SU-DHL-6 (cell line): ENCODE data around the gene PDCD1.

Experiments
- H2AFZ ChIP-seq: fragments of 200-600 bp; sonication (generic); 2 replicates; pipeline ENCODE4 v1.6.1; 2014; ENCODE audit warnings: low read depth, mild to moderate bottlenecking, moderate library complexity, mixed read lengths, antibody characterized with exemption, low read length; ENCODE audit not compliant: severe bottlenecking
- H3F3A ChIP-seq: fragments of 200-600 bp; shearing (Covaris generic); 2 replicates; pipeline ENCODE4 v1.6.0; 2016; ENCODE audit warnings: antibody characterized with exemption, mild to moderate bottlenecking; ENCODE audit not compliant: insufficient read depth
- H3K27ac ChIP-seq: fragments of 200-600 bp; sonication (generic); 2 replicates; pipeline ENCODE4 v1.5.1; 2016; ENCODE audit warnings: low read depth, mild to moderate bottlenecking, low read length, moderate library complexity, mixed read lengths
- H3K27me3 ChIP-seq: fragments of 200-600 bp; sonication (generic), shearing (Covaris generic); 2 replicates; pipeline ENCODE4 v1.6.0; 2014; ENCODE audit warnings: mild to moderate bottlenecking, low read length
- H3K36me3 ChIP-seq: fragments of 200-600 bp; sonication (generic); 2 replicates; pipeline ENCODE4 v1.6.1; 2014; ENCODE audit warnings: mild to moderate bottlenecking, low read length, mixed read lengths
- H3K4me2 ChIP-seq: fragments of 300-600, 200-600 bp; shearing (Covaris generic), sonication (generic); 2 replicates; pipeline ENCODE4 v1.6.0; 2014; ENCODE audit warnings: low read length, low read depth, mild to moderate bottlenecking; ENCODE audit not compliant: poor library complexity, severe bottlenecking
- H3K4me3 ChIP-seq: fragments of 200-600 bp; sonication (generic); 2 replicates; pipeline ENCODE4 v1.5.1; 2014; ENCODE audit warnings: antibody characterized with exemption, low read length, mild to moderate bottlenecking, mixed read lengths; ENCODE audit not compliant: insufficient read depth, poor library complexity, severe bottlenecking
- H3K79me2 ChIP-seq: fragments of 200-600 bp; sonication (generic); 2 replicates; pipeline ENCODE4 v1.6.1; 2014; ENCODE audit warnings: mild to moderate bottlenecking, low read length, moderate library complexity; ENCODE audit not compliant: insufficient read depth
- H3K9ac ChIP-seq: fragments of 200-600 bp; sonication (generic); 2 replicates; pipeline ENCODE4 v1.7.0; 2014; ENCODE audit warnings: mild to moderate bottlenecking, low read length
- H3K9me2 ChIP-seq: fragments of 200-600 bp; sonication (generic); replicated peaks from 2 replicates; pipeline ENCODE4 v1.6.1; 2014; ENCODE audit warnings: low read length; ENCODE audit not compliant: insufficient read depth
- H3K9me3 ChIP-seq: fragments of 200-600 bp; sonication (generic); 2 replicates; pipeline ENCODE4 v1.6.1; 2014; ENCODE audit warnings: low read length, mixed read lengths; ENCODE audit not compliant: insufficient read depth
- H4K20me1 ChIP-seq: fragments of 200-600 bp; sonication (generic); 2 replicates; pipeline ENCODE4 v1.6.1; 2014; ENCODE audit warnings: low read depth, mild to moderate bottlenecking, antibody characterized with exemption, low read length, moderate library complexity, mixed read lengths
- CTCF ChIP-seq: fragments of 200-600 bp; sonication (generic); IDR thresholded peaks from one replicate; pipeline ENCODE4 v1.5.1; 2017; ENCODE audit warnings: antibody characterized with exemption, mild to moderate bottlenecking, low read length, moderate library complexity; ENCODE audit not compliant: insufficient read depth, poor library complexity, severe bottlenecking
- EZH2phosphoT487 ChIP-seq: fragments of 200-600 bp; sonication (generic), shearing (Covaris generic); conservative IDR thresholded peaks from 2 replicates; pipeline ENCODE4 v1.6.1; 2018; ENCODE audit warnings: mild to moderate bottlenecking, antibody characterized with exemption, low read length, moderate library complexity, mixed read lengths

PDCD1 gene

GRCh38 chr2:241851325-241852115 lies 7.2 kb downstream of the PDCD1 start:
- Histone ChIP-seq H3K4me2 (no peak overlapping the region), H2AFZ (no peak overlapping the region), H3K4me3 (no peak overlapping the region), H3K9me2 (no peaks in the 10 kb centered on the region), H3F3A (no peaks in the 10 kb centered on the region), H3K9ac (no peak overlapping the region), H3K9me3 (no peaks in the 10 kb centered on the region), H3K27ac (no peak overlapping the region), H3K79me2 (no peaks in the 10 kb centered on the region), H4K20me1 (no peaks in the 10 kb centered on the region), H3K36me3 (no peaks in the 10 kb centered on the region), H3K27me3 (no peaks in the 10 kb centered on the region)
- TF ChIP-seq EZH2phosphoT487 (no peak), CTCF (no peak)

GRCh38 chr2:241850544-241851324 lies 8.0 kb downstream of the PDCD1 start:
- no peaks in the 10 kb centered on the region for H3K9me2 ChIP-seq
- H3F3A ChIP-seq = no peaks in the 10 kb centered on the region
- no peak overlapping the region for H3K4me3 ChIP-seq
- H3K9ac ChIP-seq = no peak overlapping the region
- H3K27me3 ChIP-seq = no peaks in the 10 kb centered on the region
- H3K36me3 ChIP-seq = no peaks in the 10 kb centered on the region
- TF ChIP-seq CTCF (no peak), EZH2phosphoT487 (no peak)
- H2AFZ ChIP-seq = no peak overlapping the region
- no peak overlapping the region for H3K4me2 ChIP-seq
- no peaks in the 10 kb centered on the region for H4K20me1 ChIP-seq
- no peaks in the 10 kb centered on the region for H3K79me2 ChIP-seq
- H3K27ac ChIP-seq = no peak overlapping the region
- H3K9me3 ChIP-seq = no peaks in the 10 kb centered on the region

- Histone ChIP-seq H3K36me3 (no peaks in the 10 kb centered on the region), H3K27ac (no peak overlapping the region), H3F3A (no peaks in the 10 kb centered on the region), H4K20me1 (no peaks in the 10 kb centered on the region), H3K9me3 (no peaks in the 10 kb centered on the region), H3K79me2 (no peaks in the 10 kb centered on the region), H3K4me2 (no peak overlapping the region), H3K9me2 (no peaks in the 10 kb centered on the region), H3K9ac (no peak overlapping the region), H2AFZ (no peak overlapping the region), H3K27me3 (no peaks in the 10 kb centered on the region), H3K4me3 (no peak overlapping the region)
- TF ChIP-seq EZH2phosphoT487 (no peak), CTCF (no peak)
These were observed 8.8 kb downstream of the PDCD1 start for GRCh38 chr2:241849616-241850543.
